K562 (cell line): Measurements from ENCODE around the gene ANKS4B. TPM values are rescaled to one million over a fixed set of nuclear protein-coding genes. Genes with fewer than 3 reads are reported as not detected.

Experiments used
- ATAC-seq: fragments of 200-7000 bp; cut with Tn5 transposase; 3 replicates; pipeline ENCODE4 v1.9.1; 2020; ENCODE audit warnings: moderate library complexity
- BruUV-seq: library from RNA; stranded (reverse); fragments of 400-500 nt; replicated peaks from 2 replicates; lab custom pipeline; 2021; lab: Mats Ljungman, UMichigan
- CTCF ChIA-PET: fragments of 300-600 bp; formaldehyde crosslinking; extraction: SDS; loops from one replicate; lab custom pipeline; 2021; ENCODE audit warnings: low intra/inter-chr PET ratio; lab: Yijun Ruan, JAX
- POLR2A ChIA-PET: fragments of 300-600, 350-650 bp; sonication (Branson Sonifier 250); formaldehyde crosslinking; extraction: SDS; loops from one replicate; lab custom pipeline; 2021; ENCODE audit warnings: antibody characterized with exemption, inconsistent platforms; lab: Yijun Ruan, JAX
- DNase-seq, 4 experiments: peaks; one replicate each; pipeline versions ENCODE4 v3.0.0 to v3.0.0-alpha.2; 2011 to 2018; ENCODE audit warnings: low spot score in 3 of 4, mixed read lengths in 3 of 4; ENCODE audit errors: extremely low read depth in 1 of 4
- FAIRE-seq: peaks from 2 replicates; lab custom pipeline; 2011; peaks lifted over from hg19 to GRCh38; lab: Jason Lieb, UNC
- H2AFZ ChIP-seq: 2 replicates; pipeline ENCODE4 v1.6.0; 2011; ENCODE audit warnings: low read depth, low read length, control low read depth, inconsistent platforms
- H3K27ac ChIP-seq: fragments of 200-600 bp; 3 replicates; pipeline ENCODE4 v1.8.0; 2011; ENCODE audit warnings: low read depth, mild to moderate bottlenecking, control low read depth, inconsistent platforms, low read length, moderate library complexity, mixed read lengths; ENCODE audit errors: extremely low read depth
- H3K27me3 ChIP-seq, 2 experiments: fragments of 300-600 bp in 1 of 2; 2 replicates in 1 of 2; 3 replicates in 1 of 2; pipeline versions ENCODE4 v1.6.0 to v1.8.0; 2011; ENCODE audit warnings: inconsistent platforms in 2 of 2, low read length in 2 of 2, mild to moderate bottlenecking in 1 of 2, mixed read lengths in 1 of 2, moderate library complexity in 1 of 2; ENCODE audit not compliant: control insufficient read depth in 2 of 2, insufficient read depth in 2 of 2
- H3K36me3 ChIP-seq: fragments of 300-600 bp; 3 replicates; pipeline ENCODE4 v1.8.0; 2011; ENCODE audit warnings: mild to moderate bottlenecking, low read length, inconsistent platforms; ENCODE audit not compliant: control insufficient read depth, insufficient read depth
- H3K4me1 ChIP-seq, 2 experiments: fragments of 200-600 bp in 1 of 2; replicated peaks in 1 of 2; 2 replicates in 1 of 2; 3 replicates in 1 of 2; pipeline versions ENCODE4 v1.5.1 to v1.8.0; 2011; ENCODE audit warnings: inconsistent platforms in 2 of 2, low read length in 2 of 2, mild to moderate bottlenecking in 1 of 2, mixed read lengths in 1 of 2, moderate library complexity in 1 of 2; ENCODE audit not compliant: control insufficient read depth in 2 of 2, insufficient read depth in 2 of 2
- H3K4me2 ChIP-seq: 2 replicates; pipeline ENCODE4 v1.6.1; 2011; ENCODE audit warnings: low read length, control low read depth, inconsistent platforms, mixed read lengths; ENCODE audit not compliant: insufficient read depth
- H3K4me3 ChIP-seq: fragments of 200-600 bp; sonication (generic), shearing (Covaris generic); 2 replicates; pipeline ENCODE4 v1.5.1; 2016; ENCODE audit warnings: control low read depth, inconsistent platforms
- H3K79me2 ChIP-seq: fragments of 200-600 bp; 3 replicates; pipeline ENCODE4 v1.8.0; 2011; ENCODE audit warnings: low read length, inconsistent platforms; ENCODE audit not compliant: control insufficient read depth, insufficient read depth
- H3K9ac ChIP-seq, 2 experiments: 2 replicates each; pipeline versions ENCODE4 v1.6.0 to v1.6.1; 2011; ENCODE audit warnings: low read depth in 2 of 2, low read length in 2 of 2, control low read depth in 1 of 2, inconsistent platforms in 1 of 2, mild to moderate bottlenecking in 1 of 2, mixed read lengths in 1 of 2; ENCODE audit not compliant: insufficient read depth in 1 of 2
- H3K9me1 ChIP-seq: one replicate; pipeline ENCODE4 v1.6.0; 2011; ENCODE audit warnings: inconsistent platforms, mild to moderate bottlenecking, low read length, moderate library complexity; ENCODE audit not compliant: control insufficient read depth, insufficient read depth
- H3K9me3 ChIP-seq: replicated peaks from 2 replicates; pipeline ENCODE4 v1.5.1; 2011; ENCODE audit warnings: low read depth, low read length, inconsistent platforms; ENCODE audit not compliant: control insufficient read depth, insufficient read depth
- H4K20me1 ChIP-seq: replicated peaks from 2 replicates; pipeline ENCODE4 v1.6.1; 2011; ENCODE audit warnings: low read length, inconsistent platforms, mixed read lengths; ENCODE audit not compliant: control insufficient read depth, insufficient read depth
- ESRRA ChIP-seq: fragments of 450-650 bp; IDR thresholded peaks from 2 replicates; pipeline ENCODE4 v1.6.1; 2014; ENCODE audit warnings: low read depth, mild to moderate bottlenecking, moderate library complexity, borderline replicate concordance
- ETS2 ChIP-seq: IDR thresholded peaks from 2 replicates; pipeline ENCODE4 v1.6.1; 2016; ENCODE audit warnings: borderline replicate concordance, missing genetic modification characterization, mild to moderate bottlenecking, moderate library complexity, missing compliant biosample characterization; ENCODE audit not compliant: poor library complexity, severe bottlenecking
- HNRNPK ChIP-seq: fragments of 200-400 bp; formaldehyde crosslinking; IDR thresholded peaks from one replicate; pipeline ENCODE4 v1.6.1; 2018; ENCODE audit warnings: mild to moderate bottlenecking, low read depth, low read length; ENCODE audit not compliant: poor library complexity, severe bottlenecking
- SRSF3 ChIP-seq: fragments of 200-400 bp; formaldehyde crosslinking; IDR thresholded peaks from 2 replicates; pipeline ENCODE4 v1.6.1; 2016; ENCODE audit warnings: mild to moderate bottlenecking, low read length, moderate library complexity; ENCODE audit not compliant: insufficient read depth
- ZNF444 ChIP-seq: fragments of 250-450 bp; sonication (Bioruptor Pico); IDR thresholded peaks from 2 replicates; pipeline ENCODE4 v1.4.0; 2020; ENCODE audit warnings: mild to moderate bottlenecking, moderate library complexity
- WGBS: fragments of 100-300 bp; shearing (Covaris generic); methylation state at CpG from one replicate; pipeline ENCODE4 v1.1.6; 2016; ENCODE audit warnings: low coverage, mixed read lengths; ENCODE audit not compliant: insufficient coverage; ENCODE audit errors: missing lambda C conversion rate; 5-methylcytosine and 5-hydroxymethylcytosine counted together
- in situ Hi-C: fragments of 300-500 bp; cut with MboI; formaldehyde crosslinking; loops from 4 replicates; pipeline ENCODE4 v1.15.0; 2018; ENCODE audit warnings: inconsistent platforms, mixed read lengths
- intact Hi-C: fragments of 100-400 bp; cut with micrococcal nuclease; formaldehyde crosslinking; loops from 2 replicates; pipeline ENCODE4 v1.14.2; 2022
- polyA plus RNA-seq, 8 experiments: library from polyadenylated mRNA; depleted of rRNA in 4 of 8; stranded (reverse) in 5 of 8; unstranded in 3 of 8; fragments of >200 nt; fragmentation: Nextera tagmentation in 2 of 8; fragmentation: Illumina TruSeq in 1 of 8; extraction: Ambion mirVana in 2 of 8; extraction: Trizol in 1 of 8; gene quantifications; 2 replicates each; pipeline versions ENCODE4 v1.2.1 to v1.2.3, GENCODE V29; 2011 to 2014; ENCODE audit warnings: inconsistent platforms in 1 of 8, missing spikeins in 1 of 8
- total RNA-seq, 7 experiments: library from RNA; depleted of rRNA in 6 of 7; stranded (reverse); fragments of >200 nt in 6 of 7; fragmentation: Illumina TruSeq in 2 of 7; extraction: Trizol in 2 of 7; gene quantifications; 2 replicates each; pipeline versions ENCODE4 v1.2.1 to v1.2.3, GENCODE V29; 2011 to 2021; ENCODE audit warnings: low replicate concordance in 1 of 7
- TF ChIP-seq, protein P1 (sequence below): conservative IDR thresholded peaks from 2 replicates; pipeline ENCODE4 v1.6.1; 2011; ENCODE audit warnings: low read depth, mild to moderate bottlenecking, low read length; ENCODE audit not compliant: control insufficient read depth
- TF ChIP-seq, protein P2 (sequence below): sonication (generic); formaldehyde crosslinking; IDR thresholded peaks from 2 replicates; pipeline ENCODE4 v1.9.0; 2022; ENCODE audit warnings: mild to moderate bottlenecking, missing genetic modification reagents
- TF ChIP-seq, protein P3 (sequence below), 2 experiments: fragments of 450-650 bp; IDR thresholded peaks; 2 replicates each; pipeline ENCODE4 v1.6.1; 2016
- TF ChIP-seq, protein P4 (sequence below): fragments of 250-450 bp; sonication (Bioruptor Pico); IDR thresholded peaks from 2 replicates; pipeline ENCODE4 v1.4.0; 2020; ENCODE audit warnings: mild to moderate bottlenecking, moderate library complexity
- TF ChIP-seq, protein P5 (sequence below), 2 experiments: IDR thresholded peaks in 1 of 2; conservative IDR thresholded peaks in 1 of 2; 2 replicates each; pipeline ENCODE4 v1.6.1; 2016; ENCODE audit warnings: low read depth in 2 of 2, mild to moderate bottlenecking in 1 of 2, missing compliant biosample characterization in 1 of 2, missing genetic modification characterization in 1 of 2, moderate library complexity in 1 of 2

ANKS4B gene
- total and polyA plus RNA-seq, 9 of the 15 experiments (the other 6 are each of a cell fraction or from before 2014, with no cell fraction given) = not detected

DNA sequence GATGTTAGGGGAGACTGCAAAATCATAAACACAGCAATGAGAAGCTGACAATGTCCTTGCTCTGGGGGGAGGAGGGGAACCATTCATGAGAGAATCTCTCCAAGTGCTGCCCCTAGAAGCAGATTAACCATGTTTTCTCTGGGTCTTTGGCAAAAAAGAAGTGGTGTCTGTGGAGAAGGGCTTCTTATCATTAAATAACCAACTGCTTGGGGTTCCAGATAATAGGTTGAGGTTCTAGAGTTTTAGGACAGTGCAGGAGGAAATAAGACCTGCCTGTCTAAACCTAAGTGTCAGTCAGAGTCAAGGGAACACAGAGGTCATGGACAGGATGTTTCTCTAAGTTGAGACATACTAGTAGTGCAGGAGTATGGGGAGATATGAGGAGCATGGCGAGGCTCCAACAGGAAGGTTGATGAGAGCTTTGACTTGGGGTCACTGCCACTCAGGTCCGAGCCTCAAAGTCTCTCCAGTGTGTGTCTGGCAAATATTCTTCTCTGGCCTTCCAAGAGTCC lies 5.1 kb upstream of the ANKS4B start:
- Histone ChIP-seq H3K79me2 (no peaks in the 10 kb centered on the region), H3K4me2 (no peak overlapping the region), H3K9ac (no peak overlapping the region), H3K9me1 (no peaks in the 10 kb centered on the region), H3K4me1 (peaks cover 3 to 8% of the 10 kb centered on the region in 2 experiments; a peak in 2 of 5 replicates), H3K9me3 (no peaks in the 10 kb centered on the region), H3K27ac (no peak overlapping the region), H3K4me3 (no peak overlapping the region), H3K36me3 (no peaks in the 10 kb centered on the region), H2AFZ (no peak overlapping the region), H3K27me3 (no peaks in the 10 kb centered on the region; a peak in 3 of 5 replicates), H4K20me1 (no peaks in the 10 kb centered on the region)
- WGBS = 7% methylated on average over 2 of the region's 2 CpGs
- peak; percentile 53 for ATAC-seq
- ChIA-PET CTCF (no interaction called here), POLR2A (interaction anchor here (1.0 kb wide), 1 partner anchor 27 kb away, joined by 4 read pairs; no protein-coding TSS in a partner anchor)
- intact Hi-C loops (loop anchor here (5.0 kb wide), 1 partner anchor 49 kb away; the partner anchor contains the start of gene CRYM), in situ Hi-C loops (no loop called here)
- BruUV-seq = no TSS peak
- DNase-seq = no peak
- no peak for FAIRE-seq
- TF ChIP-seq SRSF3 (no peak), HNRNPK (no peak), ETS2 (tag) (no peak), ESRRA (0 out of 2 replicates have a peak, but pooled peaks have one; percentile 9), ZNF444 (CRISPR knock-in tag) (no peak)
- TF ChIP-seq, protein P1, sequence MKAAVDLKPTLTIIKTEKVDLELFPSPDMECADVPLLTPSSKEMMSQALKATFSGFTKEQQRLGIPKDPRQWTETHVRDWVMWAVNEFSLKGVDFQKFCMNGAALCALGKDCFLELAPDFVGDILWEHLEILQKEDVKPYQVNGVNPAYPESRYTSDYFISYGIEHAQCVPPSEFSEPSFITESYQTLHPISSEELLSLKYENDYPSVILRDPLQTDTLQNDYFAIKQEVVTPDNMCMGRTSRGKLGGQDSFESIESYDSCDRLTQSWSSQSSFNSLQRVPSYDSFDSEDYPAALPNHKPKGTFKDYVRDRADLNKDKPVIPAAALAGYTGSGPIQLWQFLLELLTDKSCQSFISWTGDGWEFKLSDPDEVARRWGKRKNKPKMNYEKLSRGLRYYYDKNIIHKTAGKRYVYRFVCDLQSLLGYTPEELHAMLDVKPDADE = no peak
- TF ChIP-seq, protein P2, sequence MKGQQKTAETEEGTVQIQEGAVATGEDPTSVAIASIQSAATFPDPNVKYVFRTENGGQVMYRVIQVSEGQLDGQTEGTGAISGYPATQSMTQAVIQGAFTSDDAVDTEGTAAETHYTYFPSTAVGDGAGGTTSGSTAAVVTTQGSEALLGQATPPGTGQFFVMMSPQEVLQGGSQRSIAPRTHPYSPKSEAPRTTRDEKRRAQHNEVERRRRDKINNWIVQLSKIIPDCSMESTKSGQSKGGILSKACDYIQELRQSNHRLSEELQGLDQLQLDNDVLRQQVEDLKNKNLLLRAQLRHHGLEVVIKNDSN (CRISPR knock-in tag) = no peak
- TF ChIP-seq, protein P3, sequence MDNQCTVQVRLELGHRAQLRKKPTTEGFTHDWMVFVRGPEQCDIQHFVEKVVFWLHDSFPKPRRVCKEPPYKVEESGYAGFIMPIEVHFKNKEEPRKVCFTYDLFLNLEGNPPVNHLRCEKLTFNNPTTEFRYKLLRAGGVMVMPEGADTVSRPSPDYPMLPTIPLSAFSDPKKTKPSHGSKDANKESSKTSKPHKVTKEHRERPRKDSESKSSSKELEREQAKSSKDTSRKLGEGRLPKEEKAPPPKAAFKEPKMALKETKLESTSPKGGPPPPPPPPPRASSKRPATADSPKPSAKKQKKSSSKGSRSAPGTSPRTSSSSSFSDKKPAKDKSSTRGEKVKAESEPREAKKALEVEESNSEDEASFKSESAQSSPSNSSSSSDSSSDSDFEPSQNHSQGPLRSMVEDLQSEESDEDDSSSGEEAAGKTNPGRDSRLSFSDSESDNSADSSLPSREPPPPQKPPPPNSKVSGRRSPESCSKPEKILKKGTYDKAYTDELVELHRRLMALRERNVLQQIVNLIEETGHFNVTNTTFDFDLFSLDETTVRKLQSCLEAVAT (IDR thresholded peaks at IDR 0.05) = no peak
- TF ChIP-seq, protein P4, sequence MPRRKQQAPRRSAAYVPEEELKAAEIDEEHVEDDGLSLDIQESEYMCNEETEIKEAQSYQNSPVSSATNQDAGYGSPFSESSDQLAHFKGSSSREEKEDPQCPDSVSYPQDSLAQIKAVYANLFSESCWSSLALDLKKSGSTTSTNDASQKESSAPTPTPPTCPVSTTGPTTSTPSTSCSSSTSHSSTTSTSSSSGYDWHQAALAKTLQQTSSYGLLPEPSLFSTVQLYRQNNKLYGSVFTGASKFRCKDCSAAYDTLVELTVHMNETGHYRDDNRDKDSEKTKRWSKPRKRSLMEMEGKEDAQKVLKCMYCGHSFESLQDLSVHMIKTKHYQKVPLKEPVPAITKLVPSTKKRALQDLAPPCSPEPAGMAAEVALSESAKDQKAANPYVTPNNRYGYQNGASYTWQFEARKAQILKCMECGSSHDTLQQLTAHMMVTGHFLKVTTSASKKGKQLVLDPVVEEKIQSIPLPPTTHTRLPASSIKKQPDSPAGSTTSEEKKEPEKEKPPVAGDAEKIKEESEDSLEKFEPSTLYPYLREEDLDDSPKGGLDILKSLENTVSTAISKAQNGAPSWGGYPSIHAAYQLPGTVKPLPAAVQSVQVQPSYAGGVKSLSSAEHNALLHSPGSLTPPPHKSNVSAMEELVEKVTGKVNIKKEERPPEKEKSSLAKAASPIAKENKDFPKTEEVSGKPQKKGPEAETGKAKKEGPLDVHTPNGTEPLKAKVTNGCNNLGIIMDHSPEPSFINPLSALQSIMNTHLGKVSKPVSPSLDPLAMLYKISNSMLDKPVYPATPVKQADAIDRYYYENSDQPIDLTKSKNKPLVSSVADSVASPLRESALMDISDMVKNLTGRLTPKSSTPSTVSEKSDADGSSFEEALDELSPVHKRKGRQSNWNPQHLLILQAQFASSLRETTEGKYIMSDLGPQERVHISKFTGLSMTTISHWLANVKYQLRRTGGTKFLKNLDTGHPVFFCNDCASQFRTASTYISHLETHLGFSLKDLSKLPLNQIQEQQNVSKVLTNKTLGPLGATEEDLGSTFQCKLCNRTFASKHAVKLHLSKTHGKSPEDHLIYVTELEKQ (CRISPR knock-in tag) = no peak
- TF ChIP-seq, protein P5, sequence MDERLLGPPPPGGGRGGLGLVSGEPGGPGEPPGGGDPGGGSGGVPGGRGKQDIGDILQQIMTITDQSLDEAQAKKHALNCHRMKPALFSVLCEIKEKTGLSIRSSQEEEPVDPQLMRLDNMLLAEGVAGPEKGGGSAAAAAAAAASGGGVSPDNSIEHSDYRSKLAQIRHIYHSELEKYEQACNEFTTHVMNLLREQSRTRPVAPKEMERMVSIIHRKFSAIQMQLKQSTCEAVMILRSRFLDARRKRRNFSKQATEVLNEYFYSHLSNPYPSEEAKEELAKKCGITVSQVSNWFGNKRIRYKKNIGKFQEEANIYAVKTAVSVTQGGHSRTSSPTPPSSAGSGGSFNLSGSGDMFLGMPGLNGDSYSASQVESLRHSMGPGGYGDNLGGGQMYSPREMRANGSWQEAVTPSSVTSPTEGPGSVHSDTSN (CRISPR knock-in tag; IDR thresholded peaks at IDR 0.05; ENCODE audit: low read depth) = 0 out of 2 replicates have a peak, but pooled peaks have one; percentile 9
- TF ChIP-seq, protein P5 (tag; conservative IDR thresholded peaks at IDR 0.05; ENCODE audit: low read depth) = no peak
